ENCODE data around the gene SH3D19. TPM values are rescaled to one million over a fixed set of nuclear protein-coding genes. Genes with fewer than 3 reads are reported as not detected.
A peak's percentile ranks its signal among the peaks of the same experiment; 100 is the strongest.

SH3D19 gene
- total RNA-seq, 1 donor from 2014 or later: 96.7 TPM

DNA sequence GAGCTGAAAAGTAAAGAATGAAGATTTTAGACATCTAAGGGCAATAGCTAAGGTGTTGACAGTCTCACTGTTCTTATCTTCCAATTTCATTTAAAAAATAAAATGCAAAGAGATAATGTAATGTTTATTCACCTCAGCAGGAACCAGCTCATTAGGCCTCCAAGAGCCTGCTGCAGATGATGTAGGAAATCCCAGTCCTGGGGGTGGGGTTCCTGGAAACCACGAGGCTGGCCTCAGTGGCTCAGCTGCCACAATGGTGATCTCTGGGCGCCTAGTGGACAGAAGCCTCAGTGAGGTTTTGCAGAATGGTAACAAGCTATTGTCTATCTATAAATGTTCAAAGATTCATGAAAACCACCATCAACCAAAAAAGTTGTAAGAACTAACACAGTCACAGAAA lies 148.7 kb downstream of the SH3D19 start:
- intact Hi-C loops (cut with DNase I): no loop called here
- DNase-seq: no peak
- ATAC-seq (ENCODE audit: poor library complexity): no peak

DNA sequence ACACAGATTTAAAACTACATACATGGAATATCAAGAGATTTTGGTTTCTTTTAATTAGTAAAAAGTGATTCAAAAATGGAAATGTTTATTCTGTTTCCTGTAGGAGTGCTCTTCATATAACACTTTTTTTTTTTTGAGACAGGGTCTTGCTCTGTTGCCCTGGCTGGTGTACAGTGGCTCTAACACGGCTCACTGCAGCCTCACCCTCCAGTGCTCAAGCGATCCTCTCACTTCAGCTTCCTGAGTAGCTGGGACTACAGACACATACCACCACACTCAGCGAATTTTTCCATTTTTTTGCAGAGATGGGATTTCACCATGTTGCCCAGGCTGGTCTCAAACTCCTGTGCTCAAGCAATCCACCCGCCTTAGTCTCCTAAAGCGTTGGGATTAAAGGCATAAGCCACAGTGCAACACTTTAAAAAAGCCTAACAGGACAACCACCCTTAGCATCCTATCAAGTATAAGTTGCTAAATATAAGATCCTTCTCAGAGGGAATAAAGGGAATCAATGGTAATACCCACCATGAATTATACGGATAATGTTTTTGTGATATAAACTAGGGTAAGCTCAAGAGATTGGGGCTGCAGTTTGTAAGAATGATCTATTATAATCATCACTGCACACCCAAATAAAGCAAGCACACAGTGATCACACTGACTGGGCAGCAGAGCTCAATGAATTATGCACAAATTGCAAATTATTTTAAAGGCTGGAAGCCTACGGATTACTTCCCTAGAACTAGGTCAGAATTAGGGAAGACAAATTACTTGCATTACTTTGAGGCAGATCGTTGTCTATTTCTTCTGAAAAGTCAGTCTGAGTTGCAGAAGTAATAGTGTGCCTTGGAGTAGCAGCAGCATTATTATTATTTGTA lies 149.4 kb downstream of the SH3D19 start:
- intact Hi-C loops (cut with DNase I): no loop called here
- DNase-seq: no peak
- no peak for ATAC-seq (ENCODE audit: poor library complexity)

DNA sequence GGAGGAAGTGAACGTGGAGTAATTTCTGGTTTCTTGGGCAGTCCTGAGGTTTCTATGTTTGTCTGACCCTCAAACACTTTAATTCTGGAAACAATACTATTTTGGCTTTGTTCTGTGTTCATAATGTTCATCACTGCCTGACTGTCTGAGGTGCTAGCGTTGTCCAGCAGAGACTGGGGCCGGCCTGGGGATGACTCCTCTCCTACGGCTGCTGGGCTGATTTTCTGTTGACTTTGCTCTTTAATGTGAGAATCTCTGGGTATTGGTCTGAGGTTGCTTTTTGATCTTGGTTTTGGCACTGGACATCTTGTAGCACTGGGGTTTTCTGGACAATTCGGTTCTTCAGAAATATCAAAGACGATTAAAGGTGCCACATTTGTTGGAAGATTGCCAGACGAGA lies 150.2 kb downstream of the SH3D19 start:
- DNase-seq (no peak), ATAC-seq (ENCODE audit: poor library complexity) (no peak)
- intact Hi-C loops (cut with DNase I): no loop called here

DNA sequence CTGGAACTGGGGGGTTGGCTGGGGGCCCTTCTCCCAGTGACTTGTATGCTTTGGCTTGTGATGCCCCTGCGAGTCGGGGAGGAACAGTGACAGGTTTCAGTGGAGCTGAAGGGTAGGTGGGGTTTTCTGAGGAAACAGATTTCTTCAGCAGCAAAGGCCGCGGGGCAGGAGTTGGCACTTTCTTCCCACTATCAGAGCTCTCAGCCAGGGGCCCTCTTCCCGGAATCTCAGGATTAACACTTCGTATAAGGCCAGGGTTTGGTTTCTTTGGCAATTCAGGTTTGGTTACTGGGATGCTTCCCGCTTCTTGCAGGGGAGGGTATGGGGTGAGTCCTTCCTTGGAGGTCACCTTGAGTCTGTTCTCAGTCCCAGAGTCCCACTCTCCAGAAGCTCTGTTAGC lies 150.6 kb downstream of the SH3D19 start:
- ATAC-seq (ENCODE audit: poor library complexity): peak; percentile 25

DNA sequence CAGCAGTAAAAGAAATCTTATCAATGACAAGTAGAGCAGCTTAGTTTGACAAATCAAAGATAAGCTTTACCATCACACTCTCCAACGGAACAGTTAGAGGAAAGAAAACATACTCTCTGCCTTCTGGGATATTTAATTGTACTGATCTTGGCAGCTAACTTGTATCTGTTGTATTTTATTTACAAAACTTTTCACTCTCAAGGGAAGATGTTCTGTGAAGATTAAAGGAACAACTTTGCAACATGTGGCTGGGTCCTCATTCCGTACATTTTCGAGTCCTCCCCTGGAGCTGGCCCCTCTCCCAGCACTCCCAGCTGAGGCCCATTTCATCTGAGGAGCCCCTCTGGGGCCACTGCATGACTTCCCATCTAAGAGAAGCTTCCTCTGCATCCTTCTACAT lies 151.5 kb downstream of the SH3D19 start:
- DNase-seq: peak; percentile 78
- intact Hi-C loops (cut with DNase I): no loop called here
- ATAC-seq (ENCODE audit: poor library complexity): peak; percentile 74

More for the DNA sequence above, 150.6 kb downstream of the SH3D19 start:
- DNase-seq: peak; percentile 44
- intact Hi-C loops (cut with DNase I): no loop called here

DNA sequence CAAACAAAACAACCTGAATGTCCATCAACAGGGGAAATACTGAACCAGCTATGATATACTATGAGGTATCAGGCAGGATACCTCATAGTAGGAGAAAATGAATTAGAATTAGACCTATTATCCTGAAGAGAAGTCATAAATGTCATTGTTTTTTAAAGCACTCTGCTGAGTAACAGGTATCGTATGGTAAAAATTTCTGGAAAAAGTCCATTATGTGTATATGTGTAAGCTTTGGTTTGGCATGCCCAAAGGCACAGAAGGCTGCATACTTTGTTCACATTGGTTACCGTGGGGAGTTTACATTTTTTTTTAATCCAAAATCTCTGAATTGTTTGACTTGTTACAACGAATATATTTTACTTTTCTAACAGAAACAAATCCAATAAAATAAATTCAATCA lies 155.5 kb downstream of the SH3D19 start:
- DNase-seq: no peak
- no peak for ATAC-seq (ENCODE audit: poor library complexity)
- intact Hi-C loops (cut with DNase I): no loop called here

DNA sequence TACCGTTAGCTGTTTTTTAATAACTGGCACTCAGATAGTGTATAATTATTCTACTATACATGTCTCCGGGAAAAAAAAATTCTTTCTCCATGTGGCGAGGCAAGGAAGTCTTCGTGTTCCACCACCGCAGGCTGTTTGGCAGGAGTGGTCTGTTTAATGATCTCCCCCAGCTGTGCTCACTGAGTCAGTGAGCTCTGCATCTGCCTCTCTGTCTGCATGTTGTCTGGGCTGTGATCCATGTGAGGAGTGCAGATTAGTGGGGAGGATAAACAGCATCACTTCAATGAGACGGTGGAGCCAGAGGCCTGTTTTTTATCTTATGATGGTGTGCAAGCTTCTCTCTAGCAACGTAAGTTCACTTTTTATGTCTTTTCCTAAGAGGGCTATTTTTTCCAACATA lies 156.2 kb downstream of the SH3D19 start:
- DNase-seq (peak; percentile 79), ATAC-seq (ENCODE audit: poor library complexity) (peak; percentile 88)
- intact Hi-C loops (cut with DNase I): no loop called here

DNA sequence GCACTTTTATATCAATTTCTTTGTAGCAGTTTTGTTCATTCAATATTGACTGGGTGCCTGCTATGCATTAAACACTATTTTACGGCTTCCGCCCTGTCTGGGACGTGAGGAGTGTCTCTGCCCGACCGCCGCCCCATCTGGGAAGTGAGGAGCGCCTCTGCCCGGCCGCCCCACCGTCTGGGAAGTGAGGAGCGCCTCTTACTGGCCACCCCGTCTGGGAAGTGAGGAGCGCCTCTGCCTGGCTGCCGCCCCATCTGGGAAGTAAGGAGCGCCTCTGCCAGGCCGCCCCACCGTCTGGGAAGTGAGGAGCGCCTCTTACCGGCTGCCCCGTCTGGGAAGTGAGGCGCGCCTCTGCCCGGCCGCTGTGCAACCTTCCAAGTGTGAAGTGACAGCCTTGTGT lies 157.8 kb downstream of the SH3D19 start:
- intact Hi-C loops (cut with DNase I): no loop called here
- DNase-seq: no peak
- ATAC-seq (ENCODE audit: poor library complexity): no peak

DNA sequence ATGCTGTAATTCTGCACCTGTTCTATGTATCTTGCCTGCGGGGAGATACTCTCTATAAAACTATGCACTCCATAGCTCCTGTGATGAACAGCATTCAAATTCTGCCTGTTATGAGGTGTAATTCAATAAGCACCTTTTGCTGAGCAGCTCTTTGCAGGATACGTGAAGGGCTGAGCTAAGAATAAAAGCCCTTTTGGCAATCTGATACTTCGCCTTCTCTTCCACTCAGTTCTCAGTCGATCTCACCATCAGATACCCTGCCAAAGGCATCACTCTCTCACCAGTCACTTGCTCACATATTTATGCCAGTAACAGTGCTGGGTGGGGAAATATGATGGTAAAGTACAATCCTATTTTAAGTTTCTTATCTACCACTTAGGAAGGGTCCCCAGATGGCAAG lies 158.8 kb downstream of the SH3D19 start:
- ATAC-seq (ENCODE audit: poor library complexity): peak; percentile 18
- no peak for DNase-seq
- intact Hi-C loops (cut with DNase I): no loop called here

DNA sequence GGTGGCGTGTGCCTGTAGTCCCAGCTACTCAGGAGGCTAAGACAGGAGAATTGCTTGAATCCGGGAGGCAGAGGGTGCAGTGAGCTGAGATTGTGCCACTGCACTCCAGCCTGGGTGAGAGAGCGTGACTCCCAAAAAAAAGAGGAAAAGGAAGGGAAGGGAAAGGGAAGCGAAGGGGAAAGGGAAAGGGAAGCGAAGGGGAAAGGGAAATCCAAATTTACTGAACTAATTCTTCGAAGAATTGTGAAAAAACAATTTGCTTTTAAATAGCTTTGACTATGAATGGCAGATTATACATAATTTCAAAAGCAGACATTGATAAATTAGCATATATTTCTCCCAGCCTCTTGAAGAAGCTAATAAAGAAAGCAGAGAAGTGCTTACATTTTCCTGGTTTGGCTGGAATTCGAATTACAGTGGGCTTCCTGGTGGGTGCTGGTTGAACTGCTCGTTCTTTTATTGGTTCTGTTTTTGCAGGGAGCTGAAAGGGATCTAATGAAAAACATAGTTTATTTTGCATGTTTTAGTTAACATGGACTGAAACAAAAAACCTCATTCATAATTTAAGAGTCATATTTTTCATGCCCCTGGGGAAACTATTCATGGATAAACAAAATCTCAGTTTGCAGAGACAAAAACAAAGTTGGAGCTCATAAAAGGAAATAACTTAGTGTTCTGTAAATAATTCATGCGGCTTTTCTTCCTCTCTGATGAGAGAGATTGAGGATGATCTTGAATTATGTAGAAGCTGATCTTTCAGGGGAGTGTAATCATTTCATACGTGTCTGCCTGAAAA lies 160.0 kb downstream of the SH3D19 start:
- no peak for ATAC-seq (ENCODE audit: poor library complexity)

DNA sequence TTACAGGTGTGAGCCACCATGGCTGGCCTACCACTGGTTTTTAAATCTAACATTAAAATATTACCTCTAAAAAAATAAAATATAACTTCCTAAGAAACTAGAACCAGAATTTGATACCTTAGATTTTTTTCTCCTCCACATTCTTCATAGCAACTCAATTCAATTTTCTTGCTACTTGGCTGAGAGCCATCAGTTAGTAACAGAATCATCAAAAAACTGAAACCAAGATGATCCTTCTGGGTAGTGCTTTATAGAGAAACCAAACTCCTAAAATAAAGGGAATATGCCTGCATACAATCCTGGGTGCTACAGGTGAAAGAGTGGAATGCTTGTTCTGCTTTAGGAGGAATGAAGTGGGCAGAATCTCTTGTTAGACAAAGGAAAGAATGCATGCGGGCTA lies 161.6 kb downstream of the SH3D19 start:
- DNase-seq (no peak), ATAC-seq (ENCODE audit: poor library complexity) (no peak)
- intact Hi-C loops (cut with DNase I): no loop called here

More for the DNA sequence above, 160.0 kb downstream of the SH3D19 start:
- no peak for DNase-seq
- intact Hi-C loops (cut with DNase I): no loop called here

DNA sequence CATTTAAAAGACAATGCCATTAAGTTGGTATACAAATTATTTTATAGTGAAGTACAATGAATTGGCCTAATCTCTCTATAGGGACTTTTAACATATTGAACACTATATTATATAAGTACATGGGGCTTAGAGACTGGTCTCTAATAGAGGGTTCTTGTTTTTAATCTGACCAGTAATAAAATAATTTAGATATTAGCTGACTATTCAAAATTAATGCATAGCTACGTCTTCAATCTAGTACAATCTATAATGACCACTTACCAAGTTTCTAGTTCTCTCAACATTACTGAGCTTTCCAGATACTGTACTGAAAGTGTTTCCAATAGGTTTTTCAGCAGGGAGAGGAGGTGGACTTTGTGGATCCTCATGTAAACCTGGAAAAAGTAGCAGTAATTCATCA lies 166.4 kb downstream of the SH3D19 start:
- intact Hi-C loops (cut with DNase I): no loop called here
- ATAC-seq (ENCODE audit: poor library complexity) (no peak), DNase-seq (no peak)

DNA sequence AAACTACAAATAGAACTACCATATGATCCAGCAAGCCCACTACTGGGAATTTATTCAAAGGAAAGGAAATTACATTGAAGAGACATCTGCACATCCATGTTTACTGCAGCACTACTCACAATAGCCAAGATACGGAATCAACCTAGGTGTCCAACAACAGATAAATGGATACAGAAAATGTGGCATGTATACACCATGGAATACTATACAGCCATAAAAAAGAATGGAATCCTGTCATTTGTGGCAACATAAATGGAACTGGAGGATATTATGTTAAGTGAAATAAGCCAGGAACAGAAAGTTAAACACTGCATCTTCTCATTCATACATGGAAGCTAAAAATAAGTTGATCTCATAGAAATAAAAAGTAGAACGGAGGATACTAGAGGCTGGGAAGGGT lies 167.9 kb downstream of the SH3D19 start:
- intact Hi-C loops (cut with DNase I): no loop called here
- no peak for ATAC-seq (ENCODE audit: poor library complexity)

DNA sequence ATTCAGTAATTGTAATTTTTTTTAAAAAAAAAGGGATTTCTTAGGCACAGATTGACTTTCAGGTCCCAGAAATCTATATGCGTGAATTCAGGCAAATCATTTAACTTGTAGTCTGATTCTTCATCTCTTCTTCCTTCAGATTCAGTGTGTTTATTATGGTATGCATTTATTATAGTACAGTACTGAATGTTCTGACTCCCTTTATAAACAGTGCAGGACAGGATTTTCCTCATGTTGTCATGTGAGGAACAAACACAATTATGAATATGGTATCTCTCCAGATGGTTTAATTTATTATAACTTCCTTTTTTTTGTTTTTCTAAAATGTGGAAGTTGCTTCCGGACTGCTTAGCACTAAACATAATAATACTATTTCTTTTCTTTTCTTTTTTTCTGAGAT lies 171.8 kb downstream of the SH3D19 start:
- intact Hi-C loops (cut with DNase I): no loop called here
- ATAC-seq (ENCODE audit: poor library complexity): no peak
- no peak for DNase-seq

More for the DNA sequence above, 167.9 kb downstream of the SH3D19 start:
- DNase-seq: no peak

DNA sequence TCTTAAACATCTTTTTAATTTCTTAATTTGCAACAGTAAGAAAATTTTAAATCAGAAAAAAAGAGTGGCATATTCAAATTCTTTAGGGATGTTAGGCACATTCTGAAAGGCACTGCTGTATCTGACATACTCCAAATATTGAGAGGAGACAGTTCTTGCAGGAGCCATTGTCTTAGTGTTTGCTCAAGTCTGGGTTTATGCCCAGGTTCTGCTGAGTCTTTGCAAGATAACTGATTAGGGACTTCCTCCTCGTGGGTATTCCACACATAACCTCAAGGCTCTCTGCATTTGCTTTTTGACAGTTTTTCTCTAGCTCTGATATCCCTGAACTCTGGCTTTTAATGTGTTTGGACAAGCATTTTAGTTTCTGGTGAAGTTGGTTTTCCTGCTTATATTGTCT lies 173.4 kb downstream of the SH3D19 start:
- intact Hi-C loops (cut with DNase I): no loop called here
- DNase-seq (no peak), ATAC-seq (ENCODE audit: poor library complexity) (no peak)

DNA sequence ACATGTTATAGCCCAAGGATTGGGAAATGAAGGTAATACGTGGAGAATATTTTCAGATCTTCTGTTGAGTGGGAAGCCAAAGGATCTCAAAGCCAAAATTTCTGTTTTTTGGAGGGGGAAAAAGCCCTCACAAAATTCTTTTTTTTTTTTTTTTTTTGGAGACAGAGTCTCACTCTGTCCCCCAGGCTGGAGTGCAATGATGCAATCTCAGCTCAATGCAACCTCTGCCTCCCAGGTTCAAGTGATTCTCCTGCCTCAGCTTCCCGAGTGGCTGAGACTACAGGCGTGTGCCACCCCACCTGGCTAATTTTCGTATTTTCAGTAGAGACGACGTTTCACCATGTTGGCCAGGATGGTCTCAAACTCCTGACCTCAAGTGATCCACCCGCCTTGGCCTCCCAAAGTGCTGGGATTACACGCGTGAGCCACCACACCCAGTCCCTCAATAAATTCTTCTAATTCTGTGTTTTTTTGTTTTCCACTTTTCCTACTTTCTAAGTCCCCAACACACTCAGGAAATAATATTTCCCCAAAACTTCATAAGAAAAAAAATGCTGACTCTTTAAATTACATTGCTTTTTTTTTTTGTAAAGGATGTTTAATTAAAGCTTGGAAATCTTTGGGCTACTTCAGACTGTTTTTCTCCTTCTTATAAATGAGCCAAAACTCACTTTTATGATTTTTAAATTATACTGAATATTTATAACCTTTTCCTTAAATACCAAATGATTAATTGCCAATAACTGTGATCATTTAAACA lies 174.4 kb downstream of the SH3D19 start:
- ATAC-seq (ENCODE audit: poor library complexity) (no peak), DNase-seq (no peak)
- intact Hi-C loops (cut with DNase I): no loop called here

DNA sequence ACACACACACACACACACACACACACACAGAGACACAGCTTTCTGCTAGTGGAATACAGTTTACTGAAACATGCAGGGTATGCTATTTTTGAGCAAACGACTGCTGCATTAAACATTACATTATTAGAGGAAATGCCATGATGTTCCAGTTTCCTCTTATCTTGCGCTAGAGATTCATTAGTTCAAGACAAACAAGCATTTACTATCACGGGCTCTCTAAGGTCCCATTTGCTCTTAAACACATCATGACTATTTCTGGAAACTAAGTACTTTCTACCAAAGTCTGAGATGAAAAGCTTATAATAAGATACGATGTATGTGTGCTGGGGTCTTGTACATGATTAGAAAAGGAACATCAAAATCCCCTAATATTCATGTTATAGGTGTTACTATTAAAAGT lies 177.1 kb downstream of the SH3D19 start:
- DNase-seq (no peak), ATAC-seq (ENCODE audit: poor library complexity) (no peak)
- intact Hi-C loops (cut with DNase I): no loop called here

DNA sequence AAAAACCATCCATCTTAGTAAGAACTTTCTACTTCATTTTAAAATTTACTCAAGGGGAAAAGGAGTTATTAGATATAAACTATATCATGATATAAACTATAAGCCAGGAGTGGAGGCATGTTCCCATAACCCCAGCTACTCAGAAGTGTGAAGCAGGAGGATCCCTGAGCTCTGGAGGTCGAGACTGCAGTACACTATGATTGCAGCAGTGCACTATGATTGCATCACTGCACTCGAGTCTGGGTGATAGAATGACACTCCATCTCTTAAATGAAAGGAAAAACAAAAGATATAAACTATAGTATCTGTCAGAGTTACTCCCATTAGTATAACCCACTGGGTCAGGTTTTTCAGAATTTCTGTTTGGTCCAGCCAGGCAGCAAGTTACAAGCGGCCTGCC lies 178.4 kb downstream of the SH3D19 start:
- DNase-seq: no peak
- intact Hi-C loops (cut with DNase I): no loop called here
- no peak for ATAC-seq (ENCODE audit: poor library complexity)

DNA sequence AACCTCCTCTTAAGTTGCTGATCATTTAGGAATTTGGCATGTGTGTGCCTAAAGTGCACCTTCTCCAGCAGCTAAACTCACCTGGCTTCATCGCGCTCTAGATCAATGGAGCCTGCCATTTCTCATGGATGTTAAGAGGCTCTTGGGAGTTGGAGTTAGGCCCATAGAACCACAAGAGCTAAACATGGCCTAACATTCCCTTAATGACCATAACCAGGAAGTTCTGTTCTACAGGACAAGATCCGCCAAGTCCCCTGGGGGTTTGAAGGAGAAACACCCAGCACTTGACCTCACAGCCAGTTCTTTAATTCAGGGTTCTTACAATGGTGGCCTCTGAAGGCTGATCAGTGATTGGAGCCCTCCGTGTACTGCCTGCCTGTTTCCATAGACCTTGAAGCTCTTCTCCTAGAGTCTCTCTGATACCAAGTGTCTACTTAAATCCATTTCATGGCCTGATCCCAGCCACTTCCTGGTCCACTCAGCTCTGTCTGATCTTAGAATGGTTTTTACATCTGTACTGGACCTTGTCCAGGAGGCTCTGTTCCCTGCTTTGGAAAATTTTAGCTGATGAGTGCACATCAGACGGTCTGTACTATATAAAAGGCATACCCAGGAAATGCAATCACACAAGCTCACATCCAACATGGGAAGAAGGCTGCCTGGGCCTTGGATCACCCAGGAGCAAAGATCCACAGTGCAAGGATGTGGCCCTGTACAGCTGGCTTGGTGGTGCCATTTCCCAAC lies 180.9 kb downstream of the SH3D19 start:
- DNase-seq (no peak), ATAC-seq (ENCODE audit: poor library complexity) (peak; percentile 73)
- intact Hi-C loops (cut with DNase I): no loop called here
